ENCODE results near the gene STAMBP.

Gene STAMBP

GRCh38 chr2:73917296-73917695 is 88.5 kb downstream of the STAMBP start:
- H3K4me1 ChIP-seq (ENCODE audit: insufficient read depth, low read length, poor library complexity, severe bottlenecking) = peaks cover 11% of the 10 kb centered on the region
- H3K79me2 ChIP-seq (ENCODE audit: insufficient read depth, low read length) = no peaks in the 10 kb centered on the region
- no peak overlapping the region for H3K4me2 ChIP-seq (ENCODE audit: low read depth, low read length, poor library complexity, severe bottlenecking)
- H3K9ac ChIP-seq (ENCODE audit: low read depth, low read length, poor library complexity, severe bottlenecking) = no peak overlapping the region
- H3K27me3 ChIP-seq (ENCODE audit: insufficient read depth, low read length, poor library complexity, severe bottlenecking) = no peaks in the 10 kb centered on the region
- H3K4me3 ChIP-seq (ENCODE audit: low read length, poor library complexity, severe bottlenecking) = no peak overlapping the region
- no peaks in the 10 kb centered on the region for H3F3A ChIP-seq (ENCODE audit: low read depth)
- no peaks in the 10 kb centered on the region for H3K9me2 ChIP-seq (replicated peaks; ENCODE audit: low read depth, low read length)
- TF ChIP-seq EZH2phosphoT487 (IDR thresholded peaks at IDR 0.05; ENCODE audit: borderline replicate concordance) (no peak), CTCF (conservative IDR thresholded peaks at IDR 0.05; ENCODE audit: low read length) (no peak)
- no peaks in the 10 kb centered on the region for H3K36me3 ChIP-seq (ENCODE audit: insufficient read depth, low read length)
- no peak overlapping the region for H2AFZ ChIP-seq (ENCODE audit: low read length)
- H4K20me1 ChIP-seq (ENCODE audit: insufficient read depth, low read length, poor library complexity, severe bottlenecking) = no peaks in the 10 kb centered on the region
- H3K9me3 ChIP-seq (ENCODE audit: insufficient read depth, low read depth, low read length) = no peaks in the 10 kb centered on the region

GRCh38 chr2:73917696-73918207 is 89.0 kb downstream of the STAMBP start:
- Histone ChIP-seq H4K20me1 (ENCODE audit: insufficient read depth, low read length, poor library complexity, severe bottlenecking) (no peaks in the 10 kb centered on the region), H3K9ac (ENCODE audit: low read depth, low read length, poor library complexity, severe bottlenecking) (no peak overlapping the region), H3K27me3 (ENCODE audit: insufficient read depth, low read length, poor library complexity, severe bottlenecking) (no peaks in the 10 kb centered on the region), H3K4me2 (ENCODE audit: low read depth, low read length, poor library complexity, severe bottlenecking) (no peak overlapping the region), H3K79me2 (ENCODE audit: insufficient read depth, low read length) (no peaks in the 10 kb centered on the region), H3F3A (ENCODE audit: low read depth) (no peaks in the 10 kb centered on the region), H3K9me2 (replicated peaks; ENCODE audit: low read depth, low read length) (no peaks in the 10 kb centered on the region), H3K4me3 (ENCODE audit: low read length, poor library complexity, severe bottlenecking) (no peak overlapping the region), H2AFZ (ENCODE audit: low read length) (no peak overlapping the region), H3K9me3 (ENCODE audit: insufficient read depth, low read depth, low read length) (no peaks in the 10 kb centered on the region), H3K4me1 (ENCODE audit: insufficient read depth, low read length, poor library complexity, severe bottlenecking) (peaks cover 11% of the 10 kb centered on the region), H3K36me3 (ENCODE audit: insufficient read depth, low read length) (no peaks in the 10 kb centered on the region)
- TF ChIP-seq CTCF (conservative IDR thresholded peaks at IDR 0.05; ENCODE audit: low read length) = no peak
- TF ChIP-seq EZH2phosphoT487 (IDR thresholded peaks at IDR 0.05; ENCODE audit: borderline replicate concordance) = no peak

- Histone ChIP-seq H4K20me1 (ENCODE audit: insufficient read depth, low read length, poor library complexity, severe bottlenecking) (no peaks in the 10 kb centered on the region), H3K9me3 (ENCODE audit: insufficient read depth, low read depth, low read length) (no peaks in the 10 kb centered on the region), H3K9me2 (replicated peaks; ENCODE audit: low read depth, low read length) (no peaks in the 10 kb centered on the region), H3K9ac (ENCODE audit: low read depth, low read length, poor library complexity, severe bottlenecking) (no peak overlapping the region), H3K4me3 (ENCODE audit: low read length, poor library complexity, severe bottlenecking) (no peak overlapping the region), H2AFZ (ENCODE audit: low read length) (no peak overlapping the region), H3K79me2 (ENCODE audit: insufficient read depth, low read length) (no peaks in the 10 kb centered on the region), H3K4me1 (ENCODE audit: insufficient read depth, low read length, poor library complexity, severe bottlenecking) (peaks cover 11% of the 10 kb centered on the region), H3K4me2 (ENCODE audit: low read depth, low read length, poor library complexity, severe bottlenecking) (no peak overlapping the region), H3K27me3 (ENCODE audit: insufficient read depth, low read length, poor library complexity, severe bottlenecking) (no peaks in the 10 kb centered on the region), H3F3A (ENCODE audit: low read depth) (no peaks in the 10 kb centered on the region), H3K36me3 (ENCODE audit: insufficient read depth, low read length) (no peaks in the 10 kb centered on the region)
- TF ChIP-seq EZH2phosphoT487 (IDR thresholded peaks at IDR 0.05; ENCODE audit: borderline replicate concordance) = no peak
- TF ChIP-seq CTCF (conservative IDR thresholded peaks at IDR 0.05; ENCODE audit: low read length) = no peak
Observed at GRCh38 chr2:73918856-73919255, 90.1 kb downstream of the STAMBP start.

Measured in Loucy (cell line).